Neural cell (in vitro differentiated cells): ENCODE data around the gene TMEM117. TPM values are rescaled to one million over a fixed set of nuclear protein-coding genes. Genes with fewer than 3 reads are reported as not detected.

Experiments used
- H2AFZ ChIP-seq: fragments of 200-600, 300-800 bp; sonication (generic), shearing (Covaris generic); 2 replicates; pipeline ENCODE4 v1.6.0; 2014; ENCODE audit warnings: low read depth, mild to moderate bottlenecking, antibody characterized with exemption, low read length, moderate library complexity
- H3F3A ChIP-seq: fragments of 200-600 bp; shearing (Covaris generic); 2 replicates; pipeline ENCODE4 v1.6.1; 2016; ENCODE audit warnings: mild to moderate bottlenecking, moderate library complexity, mixed read lengths, antibody characterized with exemption, low read length; ENCODE audit not compliant: insufficient read depth, poor library complexity, severe bottlenecking
- H3K27ac ChIP-seq: fragments of 200-600, 300-800 bp; sonication (generic), shearing (Covaris generic); 2 replicates; pipeline ENCODE4 v1.5.1; 2014; ENCODE audit warnings: mild to moderate bottlenecking, low read length, moderate library complexity
- H3K27me3 ChIP-seq: fragments of 300-800, 200-600 bp; sonication (generic), shearing (Covaris generic); 2 replicates; pipeline ENCODE4 v1.6.0; 2014; ENCODE audit warnings: mild to moderate bottlenecking, low read depth, low read length, moderate library complexity; ENCODE audit not compliant: insufficient read depth
- H3K36me3 ChIP-seq: fragments of 300-800, 200-600 bp; sonication (generic), shearing (Covaris generic); 2 replicates; pipeline ENCODE4 v1.5.1; 2014; ENCODE audit warnings: mild to moderate bottlenecking, antibody characterized with exemption, low read length, moderate library complexity; ENCODE audit not compliant: insufficient read depth
- H3K4me2 ChIP-seq: fragments of 300-800, 200-600 bp; sonication (generic), shearing (Covaris generic); 2 replicates; pipeline ENCODE4 v1.6.0; 2014; ENCODE audit warnings: mild to moderate bottlenecking, low read length
- H3K4me3 ChIP-seq: fragments of 300-800, 200-600 bp; sonication (generic), shearing (Covaris generic); 2 replicates; pipeline ENCODE4 v1.5.1; 2014; ENCODE audit warnings: mild to moderate bottlenecking, low read length, moderate library complexity
- H3K79me2 ChIP-seq: fragments of 200-600 bp; shearing (Covaris generic); replicated peaks from 2 replicates; pipeline ENCODE4 v1.6.0; 2014; ENCODE audit warnings: mild to moderate bottlenecking, low read length, moderate library complexity; ENCODE audit not compliant: insufficient read depth
- H3K9ac ChIP-seq: fragments of 300-800, 200-600 bp; sonication (generic), shearing (Covaris generic); 2 replicates; pipeline ENCODE4 v1.6.1; 2016; ENCODE audit warnings: mild to moderate bottlenecking, low read length, mixed read lengths
- H3K9me2 ChIP-seq: fragments of 200-600 bp; shearing (Covaris generic); 2 replicates; pipeline ENCODE4 v1.6.1; 2016; ENCODE audit warnings: mild to moderate bottlenecking, low read length, mixed read lengths; ENCODE audit not compliant: insufficient read depth
- H3K9me3 ChIP-seq: fragments of 200-600, 300-800 bp; sonication (generic), shearing (Covaris generic); 2 replicates; pipeline ENCODE4 v1.6.1; 2016; ENCODE audit warnings: mild to moderate bottlenecking, mixed run types, low read length, moderate library complexity, mixed read lengths
- H4K20me1 ChIP-seq: fragments of 200-600 bp; shearing (Covaris generic); 2 replicates; pipeline ENCODE4 v1.6.1; 2016; ENCODE audit warnings: mild to moderate bottlenecking, mixed run types; ENCODE audit not compliant: insufficient read depth
- EP300 ChIP-seq: fragments of 450-650 bp; conservative IDR thresholded peaks from 2 replicates; pipeline ENCODE4 v1.6.1; 2014; ENCODE audit warnings: antibody characterized with exemption, mild to moderate bottlenecking, moderate library complexity; ENCODE audit not compliant: poor library complexity, severe bottlenecking
- EZH2 ChIP-seq: fragments of 200-600, 300-800 bp; shearing (Covaris generic), sonication (generic); IDR thresholded peaks from 2 replicates; pipeline ENCODE4 v1.6.1; 2014; ENCODE audit warnings: antibody characterized with exemption, low read length, borderline replicate concordance, mild to moderate bottlenecking; ENCODE audit not compliant: insufficient read depth, poor library complexity, severe bottlenecking
- MXI1 ChIP-seq: fragments of 450-650 bp; conservative IDR thresholded peaks from 2 replicates; pipeline ENCODE4 v1.6.1; 2014; ENCODE audit warnings: antibody characterized with exemption, mild to moderate bottlenecking; ENCODE audit not compliant: poor library complexity, severe bottlenecking
- POLR2AphosphoS5 ChIP-seq: IDR thresholded peaks from 2 replicates; pipeline ENCODE4 v1.6.1; 2012
- RAD21 ChIP-seq: fragments of 450-650 bp; conservative IDR thresholded peaks from 2 replicates; pipeline ENCODE4 v1.6.1; 2014; ENCODE audit warnings: antibody characterized with exemption, mild to moderate bottlenecking, moderate library complexity
- SMC3 ChIP-seq: fragments of 450-650 bp; conservative IDR thresholded peaks from 2 replicates; pipeline ENCODE4 v1.6.1; 2014; ENCODE audit warnings: antibody characterized with exemption, mild to moderate bottlenecking, moderate library complexity; ENCODE audit not compliant: poor library complexity
- TAF1 ChIP-seq: IDR thresholded peaks from 2 replicates; pipeline ENCODE4 v1.6.1; 2012; ENCODE audit warnings: low read depth
- polyA plus RNA-seq: library from polyadenylated mRNA; depleted of rRNA; stranded (reverse); fragments of >200 nt; gene quantifications from 2 replicates; pipeline ENCODE4 v1.2.3, GENCODE V29; 2014
- TF ChIP-seq, protein P1 (sequence below): fragments of 450-650 bp; IDR thresholded peaks from 2 replicates; pipeline ENCODE4 v1.5.1; 2014; ENCODE audit warnings: antibody characterized with exemption, mild to moderate bottlenecking, moderate library complexity; ENCODE audit not compliant: poor library complexity, severe bottlenecking
- TF ChIP-seq, protein P2 (sequence below): IDR thresholded peaks from 2 replicates; pipeline ENCODE4 v1.6.1; 2012; ENCODE audit warnings: borderline replicate concordance

TMEM117 gene
- polyA plus RNA-seq, 1 donor from 2014 or later, result 5.3 TPM

DNA sequence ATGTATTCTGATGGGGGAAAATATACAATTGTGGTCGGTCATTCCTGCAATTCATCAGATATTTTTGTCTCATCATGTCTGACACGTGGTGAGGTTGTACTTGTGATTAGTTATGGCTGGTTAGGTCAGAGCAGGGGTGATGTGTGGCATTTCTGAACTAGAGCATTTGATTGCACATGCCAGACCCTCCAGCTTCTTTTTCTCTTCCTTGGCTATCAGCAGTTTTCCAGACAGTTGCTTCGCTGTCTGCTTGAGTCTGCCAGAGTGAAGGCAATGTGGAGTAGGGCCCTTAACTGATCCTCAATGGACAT, 25.9 kb downstream of the TMEM117 start:
- no peaks in the 10 kb centered on the region for H3K79me2 ChIP-seq
- H3K9ac ChIP-seq, result no peak overlapping the region
- no peaks in the 10 kb centered on the region for H3K27me3 ChIP-seq
- H3K4me2 ChIP-seq, result no peak overlapping the region
- no peak overlapping the region for H3K27ac ChIP-seq
- H2AFZ ChIP-seq, result no peak overlapping the region
- H3F3A ChIP-seq, result no peaks in the 10 kb centered on the region
- no peaks in the 10 kb centered on the region for H3K9me3 ChIP-seq
- TF ChIP-seq EZH2 (no peak), RAD21 (no peak), EP300 (no peak), TAF1 (no peak), POLR2AphosphoS5 (no peak), MXI1 (no peak), SMC3 (no peak)
- TF ChIP-seq, protein P1, sequence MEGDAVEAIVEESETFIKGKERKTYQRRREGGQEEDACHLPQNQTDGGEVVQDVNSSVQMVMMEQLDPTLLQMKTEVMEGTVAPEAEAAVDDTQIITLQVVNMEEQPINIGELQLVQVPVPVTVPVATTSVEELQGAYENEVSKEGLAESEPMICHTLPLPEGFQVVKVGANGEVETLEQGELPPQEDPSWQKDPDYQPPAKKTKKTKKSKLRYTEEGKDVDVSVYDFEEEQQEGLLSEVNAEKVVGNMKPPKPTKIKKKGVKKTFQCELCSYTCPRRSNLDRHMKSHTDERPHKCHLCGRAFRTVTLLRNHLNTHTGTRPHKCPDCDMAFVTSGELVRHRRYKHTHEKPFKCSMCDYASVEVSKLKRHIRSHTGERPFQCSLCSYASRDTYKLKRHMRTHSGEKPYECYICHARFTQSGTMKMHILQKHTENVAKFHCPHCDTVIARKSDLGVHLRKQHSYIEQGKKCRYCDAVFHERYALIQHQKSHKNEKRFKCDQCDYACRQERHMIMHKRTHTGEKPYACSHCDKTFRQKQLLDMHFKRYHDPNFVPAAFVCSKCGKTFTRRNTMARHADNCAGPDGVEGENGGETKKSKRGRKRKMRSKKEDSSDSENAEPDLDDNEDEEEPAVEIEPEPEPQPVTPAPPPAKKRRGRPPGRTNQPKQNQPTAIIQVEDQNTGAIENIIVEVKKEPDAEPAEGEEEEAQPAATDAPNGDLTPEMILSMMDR, result no peak
- TF ChIP-seq, protein P2, sequence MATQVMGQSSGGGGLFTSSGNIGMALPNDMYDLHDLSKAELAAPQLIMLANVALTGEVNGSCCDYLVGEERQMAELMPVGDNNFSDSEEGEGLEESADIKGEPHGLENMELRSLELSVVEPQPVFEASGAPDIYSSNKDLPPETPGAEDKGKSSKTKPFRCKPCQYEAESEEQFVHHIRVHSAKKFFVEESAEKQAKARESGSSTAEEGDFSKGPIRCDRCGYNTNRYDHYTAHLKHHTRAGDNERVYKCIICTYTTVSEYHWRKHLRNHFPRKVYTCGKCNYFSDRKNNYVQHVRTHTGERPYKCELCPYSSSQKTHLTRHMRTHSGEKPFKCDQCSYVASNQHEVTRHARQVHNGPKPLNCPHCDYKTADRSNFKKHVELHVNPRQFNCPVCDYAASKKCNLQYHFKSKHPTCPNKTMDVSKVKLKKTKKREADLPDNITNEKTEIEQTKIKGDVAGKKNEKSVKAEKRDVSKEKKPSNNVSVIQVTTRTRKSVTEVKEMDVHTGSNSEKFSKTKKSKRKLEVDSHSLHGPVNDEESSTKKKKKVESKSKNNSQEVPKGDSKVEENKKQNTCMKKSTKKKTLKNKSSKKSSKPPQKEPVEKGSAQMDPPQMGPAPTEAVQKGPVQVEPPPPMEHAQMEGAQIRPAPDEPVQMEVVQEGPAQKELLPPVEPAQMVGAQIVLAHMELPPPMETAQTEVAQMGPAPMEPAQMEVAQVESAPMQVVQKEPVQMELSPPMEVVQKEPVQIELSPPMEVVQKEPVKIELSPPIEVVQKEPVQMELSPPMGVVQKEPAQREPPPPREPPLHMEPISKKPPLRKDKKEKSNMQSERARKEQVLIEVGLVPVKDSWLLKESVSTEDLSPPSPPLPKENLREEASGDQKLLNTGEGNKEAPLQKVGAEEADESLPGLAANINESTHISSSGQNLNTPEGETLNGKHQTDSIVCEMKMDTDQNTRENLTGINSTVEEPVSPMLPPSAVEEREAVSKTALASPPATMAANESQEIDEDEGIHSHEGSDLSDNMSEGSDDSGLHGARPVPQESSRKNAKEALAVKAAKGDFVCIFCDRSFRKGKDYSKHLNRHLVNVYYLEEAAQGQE, result no peak
- no peaks in the 10 kb centered on the region for H4K20me1 ChIP-seq
- H3K36me3 ChIP-seq, result no peaks in the 10 kb centered on the region
- H3K4me3 ChIP-seq, result no peak overlapping the region
- H3K9me2 ChIP-seq, result no peaks in the 10 kb centered on the region

DNA sequence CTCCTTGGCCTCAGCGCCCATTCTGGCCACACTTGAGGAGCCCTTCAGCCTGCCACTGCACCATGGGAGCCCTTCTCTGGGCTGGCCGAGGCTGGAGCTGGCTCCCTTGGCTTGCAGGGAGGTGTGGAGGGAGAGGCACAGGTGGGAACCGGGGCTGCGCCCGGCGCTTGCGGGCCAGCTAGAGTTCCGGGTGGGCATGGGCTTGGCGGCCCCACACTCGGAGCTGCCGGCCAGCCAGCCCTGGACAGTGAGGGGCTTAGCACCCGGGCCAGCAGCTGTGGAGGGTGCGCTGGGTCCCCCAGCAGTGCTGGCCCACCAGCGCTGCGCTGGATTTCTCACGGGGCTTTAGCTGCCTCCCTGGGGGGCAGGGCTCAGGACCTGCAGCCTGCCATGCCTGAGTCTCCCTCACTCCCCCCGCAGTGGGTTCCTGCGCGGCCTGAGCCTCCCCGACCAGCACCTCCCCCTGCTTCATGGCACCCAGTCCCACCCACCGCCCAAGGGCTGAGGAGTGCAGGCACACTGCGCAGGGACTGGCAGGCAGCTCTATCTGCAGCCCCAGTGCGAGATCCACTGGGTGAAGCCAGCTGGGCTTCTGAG, 28.0 kb downstream of the TMEM117 start:
- Histone ChIP-seq H3K79me2 (no peaks in the 10 kb centered on the region), H3K27ac (no peak overlapping the region), H3K9me2 (no peaks in the 10 kb centered on the region)

More for the DNA sequence above, 28.0 kb downstream of the TMEM117 start:
- H3K27me3 ChIP-seq, result no peaks in the 10 kb centered on the region
- no peak overlapping the region for H3K4me3 ChIP-seq
- H3K36me3 ChIP-seq, result no peaks in the 10 kb centered on the region
- H3K9me3 ChIP-seq, result no peaks in the 10 kb centered on the region
- TF ChIP-seq, protein P1, result no peak
- no peak for TF ChIP-seq SMC3
- TF ChIP-seq, protein P2, result no peak
- H4K20me1 ChIP-seq, result no peaks in the 10 kb centered on the region
- no peak overlapping the region for H3K4me2 ChIP-seq
- H3F3A ChIP-seq, result no peaks in the 10 kb centered on the region
- H3K9ac ChIP-seq, result no peak overlapping the region
- no peak overlapping the region for H2AFZ ChIP-seq
